ENCODE measurements around the gene PTPRD.

GRCh38 chr9:9645006-9645405, 967.8 kb downstream of the PTPRD start:
- TF ChIP-seq POLR2A (IDR thresholded peaks at IDR 0.05) (no peak), CTCF (IDR thresholded peaks at IDR 0.05) (no peak)
